PFSK-1 (cell line): Measurements from ENCODE around the gene TBC1D16.

Experiments used
- POLR2AphosphoS5 ChIP-seq: IDR thresholded peaks from 2 replicates; pipeline ENCODE4 v1.6.1; 2012; ENCODE audit warnings: low read depth, mild to moderate bottlenecking, control low read depth, low read length, moderate library complexity
- SIN3A ChIP-seq: IDR thresholded peaks from 2 replicates; pipeline ENCODE4 v1.6.1; 2012; ENCODE audit warnings: mild to moderate bottlenecking, low read length, moderate library complexity, borderline replicate concordance; ENCODE audit not compliant: insufficient read depth
- TAF1 ChIP-seq: IDR thresholded peaks from 2 replicates; pipeline ENCODE4 v1.6.1; 2012; ENCODE audit warnings: low read length, control low read depth, borderline replicate concordance; ENCODE audit not compliant: insufficient read depth

DNA sequence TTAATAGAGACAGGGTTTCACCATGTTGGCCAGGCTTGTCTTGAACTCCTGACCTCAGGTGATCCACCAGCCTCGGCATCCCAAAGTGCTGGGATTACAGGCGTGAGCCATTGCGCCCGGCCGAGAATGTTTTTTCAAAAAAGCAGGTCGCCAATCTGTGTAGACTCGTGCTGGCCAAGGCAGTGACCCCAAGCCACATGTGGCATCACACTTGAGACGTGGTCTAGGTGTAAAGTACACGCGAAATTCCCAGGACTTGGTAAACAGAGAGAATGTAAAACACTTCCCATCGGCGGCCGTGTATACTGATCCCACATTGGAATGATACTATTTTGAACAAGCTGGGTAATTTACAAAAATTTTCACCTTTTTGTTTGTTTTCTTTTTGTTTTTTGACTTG, 41.1 kb downstream of the TBC1D16 start:
- TF ChIP-seq TAF1: no peak
- no peak for TF ChIP-seq SIN3A
- TF ChIP-seq POLR2AphosphoS5: no peak
